Activated effector memory CD4-positive, alpha-beta T cell treated with Interleukin-2 at 50 U/mL for 16 hours (primary cell): Measurements from ENCODE around the gene FUT4.
"Not testable (repeated sequence)": the region's sequence is repeated elsewhere in the genome, so short reads cannot be mapped to it uniquely, and the experiment has no call there.

Experiments
- DNase-seq: peaks from one replicate; pipeline ENCODE4 v3.0.0-alpha.2; 2020

The FUT4 gene

DNA sequence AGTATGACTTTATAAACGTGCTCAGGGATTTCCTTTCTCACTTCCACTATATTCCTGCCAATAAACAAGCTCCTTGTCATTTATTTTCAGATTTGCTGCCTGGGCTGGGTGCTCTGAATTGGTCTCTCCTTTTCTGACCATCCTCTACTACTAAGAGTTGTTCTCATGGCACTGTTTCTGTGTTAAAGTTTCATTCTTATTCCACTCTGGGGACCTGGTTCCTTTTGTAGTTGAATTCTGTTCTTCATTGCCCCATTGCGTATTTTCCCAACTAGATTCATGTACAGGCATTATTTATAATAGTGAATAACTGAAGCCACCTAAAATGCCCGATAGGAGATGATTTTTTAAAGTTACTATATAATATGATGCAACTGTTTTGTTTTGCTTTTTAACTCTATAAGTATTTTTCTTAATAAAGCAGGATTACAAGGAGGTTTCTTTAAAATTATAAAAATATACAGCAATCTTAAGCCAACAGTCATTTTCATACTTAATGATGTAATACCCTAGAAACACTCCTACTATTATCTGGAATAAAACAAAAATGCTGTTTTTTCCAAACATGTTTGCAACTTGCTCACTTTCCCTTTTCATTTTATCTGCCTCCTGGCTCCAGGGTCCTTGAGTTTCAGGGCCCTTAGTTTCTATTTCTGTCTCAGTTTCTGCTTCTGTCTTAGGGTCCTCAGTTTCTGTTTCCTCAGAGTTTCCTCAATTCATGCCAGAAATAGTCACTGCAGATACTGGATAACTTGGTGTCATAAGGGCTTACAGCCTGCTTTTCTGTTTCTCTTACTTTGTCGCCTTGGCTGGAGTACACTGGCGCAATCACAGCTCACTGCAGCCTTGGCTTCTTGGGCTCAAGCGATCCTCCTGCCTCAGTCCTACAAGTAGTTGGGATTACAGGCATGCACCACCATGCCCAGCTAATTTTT is 9.8 kb upstream of the FUT4 start:
- DNase-seq = no peak

DNA sequence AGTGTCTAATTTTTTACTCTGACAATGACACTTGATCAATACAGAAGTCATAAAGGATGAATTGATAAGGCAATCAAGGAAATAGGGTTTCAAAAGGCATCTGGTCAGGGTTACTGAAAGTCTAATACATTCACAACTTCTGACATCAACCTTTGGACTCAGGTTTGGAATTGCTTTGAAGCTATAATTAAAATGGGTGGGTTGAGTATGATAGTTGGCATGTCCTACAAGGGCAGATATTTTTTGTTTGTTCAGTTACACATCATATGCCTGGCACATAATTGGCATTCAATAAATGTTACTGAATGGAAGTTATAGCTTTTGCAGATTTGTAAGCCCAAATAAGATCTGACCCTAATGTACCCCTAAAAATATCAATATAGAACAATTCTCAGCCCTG is 7.3 kb upstream of the FUT4 start:
- no peak for DNase-seq

DNA sequence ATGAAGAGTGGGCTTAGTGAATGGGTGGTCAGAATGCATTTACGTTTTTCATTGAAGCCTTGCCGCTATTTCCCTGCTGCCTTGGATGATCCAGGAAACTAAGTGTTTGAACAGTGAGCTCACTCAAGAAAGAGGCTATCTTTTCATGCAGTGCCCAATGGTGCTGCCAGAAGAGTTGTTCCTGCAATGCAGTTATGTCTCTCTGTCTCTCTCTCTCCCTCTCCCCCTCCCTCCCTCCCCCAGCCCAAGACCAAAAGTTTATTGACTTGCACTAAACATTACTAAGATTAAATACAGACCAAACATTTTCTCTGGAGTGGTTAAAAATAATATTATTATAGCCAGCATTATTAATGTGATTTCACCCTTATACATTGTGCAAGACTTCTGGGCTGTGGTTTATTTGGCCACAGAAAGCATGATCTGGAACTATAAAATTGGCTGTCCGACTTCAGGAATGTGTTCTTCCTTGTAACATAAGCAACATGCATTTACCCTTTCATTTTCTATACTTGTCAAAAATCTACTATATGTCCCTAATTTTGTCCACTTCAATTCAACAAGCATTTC is 6.6 kb upstream of the FUT4 start:
- no peak for DNase-seq

DNA sequence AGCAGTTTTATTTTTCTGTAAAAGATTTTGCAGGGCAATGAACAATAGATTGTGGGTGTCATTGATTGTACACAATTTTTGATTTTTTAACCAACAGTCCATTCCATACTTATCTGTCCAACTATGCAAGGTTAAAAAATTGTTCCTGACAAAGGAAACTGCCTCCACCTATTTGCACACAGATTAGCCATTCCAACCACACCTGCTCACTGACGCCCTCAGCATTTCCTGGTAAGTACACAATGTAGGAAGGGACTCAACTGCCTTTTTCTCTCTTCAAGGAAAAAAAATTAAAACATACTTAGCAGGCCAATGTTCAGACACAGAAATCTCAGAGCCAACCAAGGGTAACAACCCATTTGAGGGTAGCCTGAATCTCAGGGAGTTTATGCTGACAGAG is 4.3 kb upstream of the FUT4 start:
- DNase-seq = no peak

DNA sequence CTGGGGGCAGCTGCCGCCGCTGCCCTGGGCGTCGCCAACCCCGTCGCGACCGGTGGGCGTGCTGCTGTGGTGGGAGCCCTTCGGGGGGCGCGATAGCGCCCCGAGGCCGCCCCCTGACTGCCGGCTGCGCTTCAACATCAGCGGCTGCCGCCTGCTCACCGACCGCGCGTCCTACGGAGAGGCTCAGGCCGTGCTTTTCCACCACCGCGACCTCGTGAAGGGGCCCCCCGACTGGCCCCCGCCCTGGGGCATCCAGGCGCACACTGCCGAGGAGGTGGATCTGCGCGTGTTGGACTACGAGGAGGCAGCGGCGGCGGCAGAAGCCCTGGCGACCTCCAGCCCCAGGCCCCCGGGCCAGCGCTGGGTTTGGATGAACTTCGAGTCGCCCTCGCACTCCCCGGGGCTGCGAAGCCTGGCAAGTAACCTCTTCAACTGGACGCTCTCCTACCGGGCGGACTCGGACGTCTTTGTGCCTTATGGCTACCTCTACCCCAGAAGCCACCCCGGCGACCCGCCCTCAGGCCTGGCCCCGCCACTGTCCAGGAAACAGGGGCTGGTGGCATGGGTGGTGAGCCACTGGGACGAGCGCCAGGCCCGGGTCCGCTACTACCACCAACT is 1.0 kb downstream of the FUT4 start:
- no peak for DNase-seq

DNA sequence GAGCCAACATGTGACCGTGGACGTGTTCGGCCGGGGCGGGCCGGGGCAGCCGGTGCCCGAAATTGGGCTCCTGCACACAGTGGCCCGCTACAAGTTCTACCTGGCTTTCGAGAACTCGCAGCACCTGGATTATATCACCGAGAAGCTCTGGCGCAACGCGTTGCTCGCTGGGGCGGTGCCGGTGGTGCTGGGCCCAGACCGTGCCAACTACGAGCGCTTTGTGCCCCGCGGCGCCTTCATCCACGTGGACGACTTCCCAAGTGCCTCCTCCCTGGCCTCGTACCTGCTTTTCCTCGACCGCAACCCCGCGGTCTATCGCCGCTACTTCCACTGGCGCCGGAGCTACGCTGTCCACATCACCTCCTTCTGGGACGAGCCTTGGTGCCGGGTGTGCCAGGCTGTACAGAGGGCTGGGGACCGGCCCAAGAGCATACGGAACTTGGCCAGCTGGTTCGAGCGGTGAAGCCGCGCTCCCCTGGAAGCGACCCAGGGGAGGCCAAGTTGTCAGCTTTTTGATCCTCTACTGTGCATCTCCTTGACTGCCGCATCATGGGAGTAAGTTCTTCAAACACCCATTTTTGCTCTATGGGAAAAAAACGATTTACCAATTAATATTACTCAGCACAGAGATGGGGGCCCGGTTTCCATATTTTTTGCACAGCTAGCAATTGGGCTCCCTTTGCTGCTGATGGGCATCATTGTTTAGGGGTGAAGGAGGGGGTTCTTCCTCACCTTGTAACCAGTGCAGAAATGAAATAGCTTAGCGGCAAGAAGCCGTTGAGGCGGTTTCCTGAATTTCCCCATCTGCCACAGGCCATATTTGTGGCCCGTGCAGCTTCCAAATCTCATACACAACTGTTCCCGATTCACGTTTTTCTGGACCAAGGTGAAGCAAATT is 1.8 kb downstream of the FUT4 start:
- no peak for DNase-seq

DNA sequence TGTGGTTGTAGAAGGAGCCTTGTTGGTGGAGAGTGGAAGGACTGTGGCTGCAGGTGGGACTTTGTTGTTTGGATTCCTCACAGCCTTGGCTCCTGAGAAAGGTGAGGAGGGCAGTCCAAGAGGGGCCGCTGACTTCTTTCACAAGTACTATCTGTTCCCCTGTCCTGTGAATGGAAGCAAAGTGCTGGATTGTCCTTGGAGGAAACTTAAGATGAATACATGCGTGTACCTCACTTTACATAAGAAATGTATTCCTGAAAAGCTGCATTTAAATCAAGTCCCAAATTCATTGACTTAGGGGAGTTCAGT is 2.4 kb downstream of the FUT4 start:
- no peak for DNase-seq

DNA sequence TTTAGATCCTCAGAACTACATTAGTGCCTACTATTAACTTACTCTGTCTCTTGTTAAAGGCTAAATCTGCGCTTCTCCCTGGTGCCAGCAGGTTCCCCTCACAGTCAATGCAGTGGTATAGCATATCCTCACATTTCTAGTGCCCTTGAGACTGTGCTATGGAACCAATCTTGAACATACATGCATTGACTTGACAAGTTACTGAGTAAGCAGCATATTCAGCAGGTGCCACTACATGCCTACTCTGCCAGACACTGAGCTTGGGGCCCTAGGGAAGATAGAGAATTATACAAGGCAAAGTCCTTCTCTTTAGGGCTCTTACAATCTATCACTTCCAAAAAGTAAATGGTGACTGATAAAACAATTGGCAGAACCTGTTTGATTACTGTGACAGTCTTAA is 3.2 kb downstream of the FUT4 start:
- DNase-seq = no peak

DNA sequence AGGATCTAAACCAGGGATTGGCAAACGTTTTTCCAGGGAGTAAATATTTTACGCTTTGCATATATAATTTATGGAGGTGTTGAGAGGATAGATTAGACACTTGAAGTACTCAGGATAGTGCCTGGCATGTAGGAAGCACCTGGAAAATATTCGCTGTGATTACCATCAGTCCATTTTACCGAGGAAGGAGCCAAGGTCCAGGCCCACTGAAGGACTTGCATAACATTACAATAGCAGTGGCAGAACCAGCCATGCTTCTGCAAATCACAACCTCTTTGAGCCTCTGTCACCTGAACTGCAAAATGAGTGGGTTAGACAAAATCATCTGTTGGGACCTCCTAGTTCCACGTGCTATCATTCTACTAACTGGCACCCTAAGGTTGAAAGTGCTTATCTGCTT is 5.4 kb downstream of the FUT4 start:
- no peak for DNase-seq

DNA sequence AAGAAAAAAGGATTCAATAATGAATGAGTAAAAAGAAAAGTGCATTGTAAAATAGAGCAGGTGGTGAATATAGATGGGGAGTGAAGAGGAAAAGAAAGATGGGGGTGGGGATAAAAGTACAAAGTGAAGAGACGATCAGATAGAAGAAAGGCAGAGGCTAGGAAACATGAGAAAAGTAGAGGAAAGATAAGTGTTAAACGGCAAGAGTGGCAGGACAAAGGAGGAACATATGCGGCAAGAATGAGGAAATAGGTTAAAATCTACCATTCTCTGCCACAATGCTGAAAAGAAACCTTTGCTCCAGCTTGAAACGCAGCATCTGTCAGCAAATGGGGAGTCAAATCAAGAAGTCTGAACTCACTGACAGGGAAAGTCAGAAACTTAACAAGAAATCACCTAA is 6.8 kb downstream of the FUT4 start:
- DNase-seq = no peak

DNA sequence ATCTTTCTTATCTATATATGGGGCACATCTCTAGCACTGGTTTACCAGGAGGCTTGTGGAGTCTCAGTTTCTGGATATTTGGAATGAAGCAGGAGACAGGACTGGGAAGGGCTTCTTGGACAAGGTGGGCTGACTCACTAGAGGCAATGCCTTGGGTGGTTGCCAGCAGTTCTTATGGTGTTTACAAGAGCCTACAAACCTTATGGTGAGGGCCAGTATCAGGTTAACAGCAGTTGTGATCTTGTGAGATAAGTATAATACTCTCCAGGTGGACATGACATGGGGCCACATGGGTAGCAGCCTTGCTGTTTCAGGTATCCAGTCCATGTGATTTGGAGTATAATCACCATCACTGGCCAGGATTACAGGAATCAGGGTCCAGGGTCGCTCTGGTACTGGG is 10.2 kb downstream of the FUT4 start:
- no peak for DNase-seq

DNA sequence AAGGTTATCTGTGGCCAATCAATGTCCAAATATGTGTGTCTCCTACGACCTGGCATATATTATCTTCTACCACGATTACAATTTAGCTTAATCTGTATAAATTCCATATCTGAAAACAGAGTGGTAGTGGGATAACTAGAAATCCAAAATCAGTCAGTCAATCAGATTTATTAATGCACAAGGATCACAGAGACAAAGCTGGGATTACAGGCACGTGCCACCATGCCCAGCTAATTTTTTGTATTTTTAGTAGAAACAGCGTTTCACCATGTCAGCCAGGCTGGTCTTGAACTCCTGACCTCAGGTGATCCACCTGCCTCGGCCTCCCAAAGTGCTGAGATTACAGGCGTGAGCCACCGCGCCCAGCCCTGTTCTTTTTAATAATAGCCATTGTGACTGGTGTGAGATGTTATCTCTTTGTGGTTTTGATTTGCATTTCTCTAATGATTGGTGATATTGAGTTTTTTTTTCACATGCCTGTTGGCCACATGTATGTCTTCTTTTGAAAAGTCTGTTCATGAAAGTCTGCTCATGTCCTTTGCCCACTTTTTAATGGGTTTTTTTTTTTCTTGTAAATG is 12.1 kb downstream of the FUT4 start:
- DNase-seq = not testable (repeated sequence)

DNA sequence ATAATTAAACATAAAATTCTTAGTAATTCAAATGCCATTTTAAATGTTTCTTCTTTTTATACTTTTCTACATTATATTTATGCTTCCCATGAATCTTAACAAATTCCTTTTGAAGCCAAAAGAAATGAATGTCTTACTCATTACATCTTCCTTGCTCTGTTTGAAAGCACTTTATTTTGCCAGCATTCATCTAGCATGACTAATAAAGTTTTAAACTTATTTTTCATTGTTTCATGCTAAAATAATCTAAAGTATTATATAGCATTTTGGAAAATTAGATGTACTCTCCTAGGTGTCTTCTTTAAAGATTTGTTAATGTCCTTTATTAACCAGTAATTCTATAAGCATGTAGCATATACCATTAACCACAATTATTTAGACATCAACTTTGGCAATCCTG is 13.7 kb downstream of the FUT4 start:
- no peak for DNase-seq

DNA sequence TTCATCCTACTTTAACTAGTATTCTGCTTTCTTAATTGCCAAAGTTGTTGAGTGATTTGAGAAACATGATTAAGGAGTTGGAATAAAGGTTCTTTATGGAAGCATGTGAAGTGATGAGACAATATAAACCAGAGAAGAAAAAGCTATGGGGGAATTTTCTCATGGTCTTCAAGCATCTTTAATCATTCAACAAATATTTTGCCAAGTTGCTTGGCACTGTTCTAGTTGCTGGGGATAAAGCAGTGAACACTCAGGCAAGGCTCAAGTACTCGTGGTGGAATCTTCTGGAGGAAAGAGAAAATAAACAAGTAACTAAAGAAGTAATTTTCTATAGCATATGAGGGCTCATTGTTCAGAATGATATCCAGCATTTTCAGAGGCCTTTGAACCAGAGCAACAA is 14.3 kb downstream of the FUT4 start:
- DNase-seq = no peak

DNA sequence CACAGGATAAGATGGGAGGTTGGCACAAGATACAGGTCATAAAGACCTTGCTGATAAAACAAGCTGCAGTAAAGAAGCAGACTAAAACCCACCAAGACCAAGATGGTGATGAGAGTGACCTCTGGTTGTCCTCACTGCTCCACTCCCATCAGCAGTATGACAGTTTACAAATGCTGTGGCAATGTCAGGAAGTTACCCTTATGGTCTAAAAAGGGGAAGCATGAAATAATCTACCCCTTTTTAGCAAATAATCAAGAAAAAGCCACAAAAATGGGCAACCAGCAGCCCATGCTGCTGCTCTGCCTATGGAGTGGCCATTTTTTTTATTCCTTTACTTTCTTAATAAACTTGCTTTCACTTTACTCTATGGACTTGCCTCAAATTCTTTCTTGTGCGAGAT is 14.7 kb downstream of the FUT4 start:
- no peak for DNase-seq

DNA sequence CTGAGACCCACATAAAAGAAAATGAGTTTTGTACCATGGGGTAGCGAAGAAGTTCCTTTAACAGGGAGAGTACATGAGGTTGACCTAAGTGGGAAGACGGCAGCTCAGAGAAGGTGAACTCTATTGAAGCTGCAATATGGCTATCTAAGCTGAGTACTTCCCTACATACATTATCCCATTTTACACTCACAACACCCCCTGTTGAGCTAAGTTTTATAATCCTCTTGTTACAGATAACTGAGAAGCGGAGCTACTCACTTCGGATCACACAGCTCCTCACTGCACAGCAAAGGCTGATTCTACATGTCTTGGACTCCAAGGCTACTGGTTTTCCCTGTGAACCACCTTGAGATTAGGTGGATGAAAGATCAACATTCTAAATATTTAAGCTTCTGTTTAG is 15.2 kb downstream of the FUT4 start:
- no peak for DNase-seq

DNA sequence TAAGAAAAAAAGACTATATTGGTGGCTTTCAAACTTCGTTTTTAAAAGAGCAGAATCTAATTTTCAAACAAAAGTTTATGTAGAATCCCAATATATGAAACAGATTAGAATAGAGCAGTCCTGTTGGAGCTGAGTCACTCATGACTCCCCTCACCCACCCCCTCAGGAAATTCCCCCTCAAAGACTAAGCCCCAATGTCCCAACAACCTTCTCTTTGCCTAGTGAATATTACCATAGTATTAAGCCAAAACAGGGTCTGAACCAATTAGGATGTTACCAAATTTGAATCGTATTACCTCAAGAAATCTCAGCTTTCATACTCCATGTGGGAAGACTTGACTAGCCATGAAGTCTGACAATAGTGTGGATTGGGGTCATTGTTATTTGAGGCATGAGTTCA is 15.6 kb downstream of the FUT4 start:
- no peak for DNase-seq

DNA sequence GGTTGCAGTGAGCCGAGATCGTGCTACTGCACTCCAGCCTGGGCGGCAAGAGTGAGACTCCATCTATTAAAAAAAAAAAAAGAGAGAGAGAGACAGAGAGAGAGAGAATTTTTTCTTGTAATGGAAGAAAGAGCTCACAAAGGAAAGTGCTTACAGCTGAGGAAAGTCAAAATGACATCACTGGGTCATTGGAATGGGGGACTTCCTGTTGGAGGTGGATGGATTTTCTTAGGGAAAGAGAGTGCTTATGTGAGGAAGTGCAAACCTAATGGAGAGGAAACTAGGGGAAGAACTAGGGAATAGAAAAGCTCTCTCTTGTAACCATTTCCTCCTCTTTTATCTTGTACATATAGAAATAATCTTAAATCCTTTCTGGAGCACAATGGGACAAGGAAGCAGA is 17.1 kb downstream of the FUT4 start:
- DNase-seq = no peak

DNA sequence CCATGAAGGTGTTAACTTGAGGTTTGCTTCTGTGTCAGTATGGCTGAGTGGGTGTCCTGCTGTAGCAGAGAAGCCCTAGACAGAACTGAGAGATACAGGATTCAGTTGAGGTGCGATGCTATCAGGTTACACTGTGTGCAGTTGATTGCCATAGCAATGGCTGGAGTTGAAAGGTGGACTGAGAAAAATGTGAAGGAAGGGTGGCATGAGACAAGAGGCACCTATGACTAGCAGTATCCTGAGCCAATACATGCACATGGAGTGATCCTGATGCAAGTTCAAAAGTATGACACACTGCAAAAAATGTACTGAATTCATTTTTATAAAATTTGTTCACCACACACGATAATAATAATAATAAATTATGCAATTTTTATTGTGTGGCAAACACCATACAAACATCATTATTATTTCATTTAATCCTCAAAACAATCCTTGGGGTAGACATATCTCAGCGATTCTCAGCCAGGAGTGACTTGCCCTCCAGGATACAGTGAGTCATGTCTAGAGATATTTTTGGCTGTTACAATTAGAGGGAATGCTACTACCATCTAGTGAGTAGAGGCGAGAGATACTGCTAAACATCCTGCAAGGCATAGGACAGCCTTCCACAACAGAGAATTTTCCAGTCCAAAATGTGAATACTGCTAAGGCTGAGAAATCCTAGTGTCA is 19.6 kb downstream of the FUT4 start:
- no peak for DNase-seq

DNA sequence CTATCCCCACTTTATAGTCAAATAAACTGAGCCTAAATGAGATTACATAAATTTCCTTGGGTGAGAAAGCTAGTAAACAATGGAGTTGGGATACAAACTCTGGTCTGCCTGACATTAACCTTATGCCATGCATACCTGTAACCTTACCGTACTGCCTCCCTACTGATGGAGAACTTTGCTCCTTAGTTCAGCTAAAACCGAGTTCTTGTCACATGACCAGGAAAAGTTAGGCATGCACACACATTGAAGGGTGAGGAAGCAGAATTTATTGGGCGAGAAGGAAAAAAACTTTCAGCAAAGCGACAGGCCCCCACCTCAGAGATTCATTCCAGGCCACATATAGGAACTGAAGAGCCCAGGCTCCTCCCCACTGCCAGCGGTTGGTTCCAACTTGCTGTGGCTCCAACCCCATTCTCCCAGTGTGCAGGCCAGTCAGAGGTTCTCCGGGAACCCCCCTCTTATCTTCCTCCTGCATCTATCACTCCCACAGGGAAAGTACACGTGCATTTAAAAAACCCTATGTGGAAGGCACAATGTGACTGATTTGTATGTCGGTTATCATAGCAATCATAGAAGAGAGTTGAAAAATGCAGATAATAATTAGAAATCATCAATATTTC is 20.2 kb downstream of the FUT4 start:
- no peak for DNase-seq

DNA sequence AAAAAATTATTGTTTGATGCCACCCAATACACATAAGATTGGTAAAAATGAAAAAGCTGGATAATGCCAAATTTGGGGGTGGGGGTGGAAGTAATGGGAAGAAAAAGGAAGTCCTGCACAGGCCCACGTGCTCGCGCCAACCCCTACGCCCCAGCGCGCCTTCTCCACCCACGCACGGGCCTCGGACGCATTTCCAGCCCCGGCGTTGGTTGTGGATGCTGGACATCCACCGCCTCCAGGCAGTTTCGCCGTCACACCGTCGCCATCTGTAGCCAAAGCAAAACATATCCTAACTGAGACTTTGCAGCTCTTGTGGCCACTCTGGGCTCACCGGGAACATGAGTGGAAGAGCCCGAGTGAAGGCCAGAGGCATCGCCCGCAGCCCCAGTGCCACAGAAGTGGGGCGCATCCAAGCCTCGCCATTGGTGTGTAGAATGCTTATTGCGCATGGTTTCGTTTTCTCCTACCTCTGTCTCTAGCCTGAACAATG is 23.5 kb downstream of the FUT4 start, which contains the start of gene PIWIL4:
TSS of gene PIWIL4 (plus strand) at position 188 of the 490 bp plus-strand sequence. CDS start at position 339, 151 bp downstream.
- no peak for DNase-seq

DNA sequence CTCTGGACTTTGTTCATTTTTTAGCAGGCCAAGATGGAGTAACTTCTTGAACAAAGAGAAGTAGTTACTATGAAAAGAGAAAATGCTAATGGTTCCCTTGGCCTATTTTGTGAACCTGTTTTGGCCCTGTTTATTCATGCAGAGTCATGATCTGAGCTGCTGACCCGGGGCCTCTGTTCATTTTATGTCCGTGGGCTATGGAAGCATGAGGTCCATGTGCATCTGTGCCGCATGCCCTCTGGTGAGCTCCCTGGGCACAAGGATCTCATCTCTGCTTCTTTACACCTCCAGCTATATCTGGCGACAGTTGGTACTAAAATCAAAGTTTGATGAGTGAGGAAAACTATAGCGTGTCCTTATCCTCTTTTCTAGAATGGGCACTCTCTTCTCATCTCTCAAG is 24.5 kb downstream of the FUT4 start:
- DNase-seq = no peak
